ENCODE measurements around the gene TP53RK. TPM values are rescaled to one million over a fixed set of nuclear protein-coding genes. Genes with fewer than 3 reads are reported as not detected.
A peak's percentile ranks its signal among the peaks of the same experiment; 100 is the strongest.

The TP53RK gene
- total RNA-seq, 1 experiment from 2014 or later: 21.5 TPM

DNA sequence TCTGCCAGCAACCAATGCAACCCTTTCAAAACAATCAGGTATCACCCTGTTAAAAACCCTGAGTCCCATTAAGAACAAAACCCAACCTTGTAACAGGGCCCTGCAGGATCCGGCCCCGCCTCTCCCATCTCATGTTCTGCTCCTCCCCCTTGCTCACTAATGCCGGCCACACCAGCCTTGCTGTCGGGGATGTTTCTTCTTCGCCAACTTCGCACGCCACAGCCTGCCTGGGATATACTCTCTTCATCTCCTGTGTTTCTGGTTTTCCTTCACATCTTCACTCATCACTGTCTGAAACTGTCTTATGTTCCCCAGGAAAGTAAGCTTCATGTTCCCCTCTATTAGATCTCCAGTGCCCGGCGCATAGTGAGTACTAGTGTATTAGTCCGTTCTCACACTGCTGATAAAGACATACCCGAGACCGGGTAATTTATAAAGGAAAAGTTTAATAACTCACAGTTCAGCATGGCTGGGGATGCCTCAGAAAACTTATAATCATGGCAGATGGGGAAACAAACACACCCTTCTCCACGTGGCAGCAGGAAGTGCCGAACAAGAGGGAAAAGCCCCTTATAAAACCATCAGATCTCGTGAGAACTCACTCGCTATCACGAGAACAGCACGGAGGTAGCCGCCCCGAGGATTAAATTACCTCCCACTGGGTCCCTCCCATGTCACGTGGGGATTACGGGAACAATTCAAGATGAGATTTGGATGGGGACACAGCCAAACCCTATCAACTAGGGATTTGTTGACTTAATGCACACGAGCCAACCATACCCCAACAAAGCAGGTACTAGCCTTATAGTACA lies 5.1 kb downstream of the TP53RK start:
- TF ChIP-seq, protein P1, sequence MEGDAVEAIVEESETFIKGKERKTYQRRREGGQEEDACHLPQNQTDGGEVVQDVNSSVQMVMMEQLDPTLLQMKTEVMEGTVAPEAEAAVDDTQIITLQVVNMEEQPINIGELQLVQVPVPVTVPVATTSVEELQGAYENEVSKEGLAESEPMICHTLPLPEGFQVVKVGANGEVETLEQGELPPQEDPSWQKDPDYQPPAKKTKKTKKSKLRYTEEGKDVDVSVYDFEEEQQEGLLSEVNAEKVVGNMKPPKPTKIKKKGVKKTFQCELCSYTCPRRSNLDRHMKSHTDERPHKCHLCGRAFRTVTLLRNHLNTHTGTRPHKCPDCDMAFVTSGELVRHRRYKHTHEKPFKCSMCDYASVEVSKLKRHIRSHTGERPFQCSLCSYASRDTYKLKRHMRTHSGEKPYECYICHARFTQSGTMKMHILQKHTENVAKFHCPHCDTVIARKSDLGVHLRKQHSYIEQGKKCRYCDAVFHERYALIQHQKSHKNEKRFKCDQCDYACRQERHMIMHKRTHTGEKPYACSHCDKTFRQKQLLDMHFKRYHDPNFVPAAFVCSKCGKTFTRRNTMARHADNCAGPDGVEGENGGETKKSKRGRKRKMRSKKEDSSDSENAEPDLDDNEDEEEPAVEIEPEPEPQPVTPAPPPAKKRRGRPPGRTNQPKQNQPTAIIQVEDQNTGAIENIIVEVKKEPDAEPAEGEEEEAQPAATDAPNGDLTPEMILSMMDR (conservative IDR thresholded peaks at IDR 0.05): no peak
- Histone ChIP-seq H4K8ac (replicated peaks; ENCODE audit: insufficient read length, low read depth, low read length) (no peak overlapping the region), H3K27ac (ENCODE audit: insufficient read length, low read depth, low read length) (peak overlapping the region; percentile 49), H3K79me1 (ENCODE audit: insufficient read depth, low read depth, low read length, poor library complexity, severe bottlenecking) (peaks cover 7% of the 10 kb centered on the region), H3K14ac (ENCODE audit: insufficient read depth, low read length) (peak overlapping the region; percentile 72; the same call in 1 of the 2 replicates), H2AFZ (ENCODE audit: low read length) (no peak overlapping the region), H3K18ac (ENCODE audit: insufficient read length, low read depth, low read length) (peak overlapping the region; percentile 79), H3K9me3 (ENCODE audit: control insufficient read depth, low read depth, low read length) (no peaks in the 10 kb centered on the region), H2AK5ac (ENCODE audit: insufficient read length, low read length) (no peak overlapping the region), H4K20me1 (ENCODE audit: control insufficient read depth, insufficient read depth, insufficient read length) (no peaks in the 10 kb centered on the region), H2BK120ac (ENCODE audit: low read depth, low read length, poor library complexity, severe bottlenecking) (no peak overlapping the region), H3K23me2 (ENCODE audit: insufficient read length, low read depth, low read length, poor library complexity, severe bottlenecking) (peaks cover 10% of the 10 kb centered on the region), H2BK5ac (ENCODE audit: insufficient read length, low read length) (no peak overlapping the region), H3K56ac (ENCODE audit: insufficient read length, low read depth, low read length) (no peak overlapping the region), H2BK12ac (ENCODE audit: insufficient read length, low read depth, low read length) (no peak overlapping the region), H3K4ac (ENCODE audit: low read depth, low read length) (no peak overlapping the region; the same call in 1 of the 2 replicates), H3K4me1 (ENCODE audit: insufficient read depth, low read length) (peaks cover 13% of the 10 kb centered on the region; the same call in 1 of the 2 replicates), H2BK20ac (ENCODE audit: low read depth, low read length, poor library complexity, severe bottlenecking) (no peak overlapping the region), H4K91ac (ENCODE audit: insufficient read length, low read depth, low read length) (no peak overlapping the region), H3K9ac (ENCODE audit: extremely low read depth, insufficient read length, low read length) (peak overlapping the region; percentile 84), H3K4me2 (ENCODE audit: insufficient read depth, insufficient read length, low read length) (peak overlapping the region; percentile 83), H2BK15ac (ENCODE audit: low read depth, low read length) (no peak overlapping the region), H4K5ac (ENCODE audit: insufficient read length, low read depth, low read length) (no peak overlapping the region), H3K79me2 (ENCODE audit: insufficient read depth, low read length) (peaks cover 12% of the 10 kb centered on the region; the same call in 1 of the 2 replicates), H3K23ac (ENCODE audit: insufficient read length, low read depth, low read length) (no peak overlapping the region), H3T11ph (ENCODE audit: low read length) (no peak overlapping the region), H3K27me3 (ENCODE audit: insufficient read depth, low read length) (no peaks in the 10 kb centered on the region)
- Mint-ChIP-seq H3K9me3 (peaks cover 0 to 3% of the 10 kb centered on the region in 2 experiments; a peak in 1 of 5 replicates), H3K36me3 (ENCODE audit: insufficient read depth in 1 of 3, low read depth in 3 of 3) (peaks cover 22 to 46% (median 42%) of the 10 kb centered on the region in 3 experiments), H3K27me3 (ENCODE audit: low read depth) (no peaks in the 10 kb centered on the region), H3K27ac (peak overlapping the region; percentile 63 to 97 (median 85)), H3K4me3 (peak overlapping the region; percentile 78 to 85), H3K4me1 (peaks cover 60 to 65% of the 10 kb centered on the region in 2 experiments)
- WGBS (ENCODE audit: extremely low coverage, insufficient read length, low lambda C conversion rate): no CpG with 5 or more reads among the region's 23 CpGs
- DNase-seq: peak; percentile 83
